ENCODE measurements around the gene PDK2.

The PDK2 gene

DNA sequence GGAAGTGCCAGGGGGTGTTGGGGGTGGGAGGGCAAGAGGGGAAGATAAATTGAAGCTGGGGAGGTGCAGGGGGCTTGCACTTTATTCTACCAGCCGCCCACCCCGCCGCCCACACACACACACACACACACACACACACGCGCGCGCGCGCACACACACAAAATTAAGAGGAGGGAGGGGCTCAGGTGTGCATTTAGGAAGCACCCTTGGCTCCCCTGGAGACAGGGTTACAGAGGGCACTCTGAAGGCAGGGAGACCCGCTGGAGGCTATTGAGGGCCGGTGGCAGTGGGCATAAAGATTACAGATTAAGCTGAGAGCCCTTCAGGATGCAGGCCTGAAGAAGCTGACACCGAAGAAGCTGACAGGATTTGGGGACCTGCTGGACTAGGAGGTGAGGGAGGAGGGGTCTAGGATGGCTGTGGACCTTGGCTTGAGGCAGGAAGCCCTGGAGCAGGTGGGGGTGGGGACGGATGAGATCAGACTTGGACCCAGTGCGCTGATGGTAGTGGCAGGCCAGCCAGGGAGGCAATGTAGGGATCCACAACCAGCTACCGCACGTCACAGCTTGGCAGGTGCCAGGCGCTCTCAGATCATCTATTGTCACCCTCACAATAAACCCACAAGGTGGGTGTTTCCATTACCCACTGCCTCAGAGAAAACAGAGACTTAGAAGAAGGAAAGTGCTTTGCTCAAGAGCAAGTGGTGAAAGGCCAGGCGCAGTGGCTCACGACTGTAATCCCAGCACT, 35.6 kb downstream of the PDK2 start:
- H3K27ac ChIP-seq (ENCODE audit: low read length), result no peak overlapping the region
- no peak overlapping the region for H2AFZ ChIP-seq (ENCODE audit: low read depth, low read length)
- no peak for ATAC-seq (ENCODE audit: insufficient read depth, low read depth)
- DNase-seq, result no peak
- no peaks in the 10 kb centered on the region for H3K4me1 ChIP-seq (ENCODE audit: insufficient read depth, low read length)
- H3K4me3 ChIP-seq (ENCODE audit: low read depth in 1 of 2, low read length in 2 of 2), result no peak overlapping the region
- peaks cover 9% of the 10 kb centered on the region; the same call in 1 of the 2 replicates for H4K20me1 ChIP-seq (ENCODE audit: insufficient read depth, low read length)
- H3K36me3 ChIP-seq (ENCODE audit: insufficient read depth, low read length), result peaks cover 12% of the 10 kb centered on the region
- no peaks in the 10 kb centered on the region for H3K9me3 ChIP-seq (ENCODE audit: insufficient read depth, low read length, severe bottlenecking)
- no peak overlapping the region for H3K4me2 ChIP-seq (ENCODE audit: insufficient read depth, low read length)
- TF ChIP-seq, protein P1, sequence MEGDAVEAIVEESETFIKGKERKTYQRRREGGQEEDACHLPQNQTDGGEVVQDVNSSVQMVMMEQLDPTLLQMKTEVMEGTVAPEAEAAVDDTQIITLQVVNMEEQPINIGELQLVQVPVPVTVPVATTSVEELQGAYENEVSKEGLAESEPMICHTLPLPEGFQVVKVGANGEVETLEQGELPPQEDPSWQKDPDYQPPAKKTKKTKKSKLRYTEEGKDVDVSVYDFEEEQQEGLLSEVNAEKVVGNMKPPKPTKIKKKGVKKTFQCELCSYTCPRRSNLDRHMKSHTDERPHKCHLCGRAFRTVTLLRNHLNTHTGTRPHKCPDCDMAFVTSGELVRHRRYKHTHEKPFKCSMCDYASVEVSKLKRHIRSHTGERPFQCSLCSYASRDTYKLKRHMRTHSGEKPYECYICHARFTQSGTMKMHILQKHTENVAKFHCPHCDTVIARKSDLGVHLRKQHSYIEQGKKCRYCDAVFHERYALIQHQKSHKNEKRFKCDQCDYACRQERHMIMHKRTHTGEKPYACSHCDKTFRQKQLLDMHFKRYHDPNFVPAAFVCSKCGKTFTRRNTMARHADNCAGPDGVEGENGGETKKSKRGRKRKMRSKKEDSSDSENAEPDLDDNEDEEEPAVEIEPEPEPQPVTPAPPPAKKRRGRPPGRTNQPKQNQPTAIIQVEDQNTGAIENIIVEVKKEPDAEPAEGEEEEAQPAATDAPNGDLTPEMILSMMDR (IDR thresholded peaks at IDR 0.05; ENCODE audit: borderline replicate concordance, extremely low read depth, low read length, poor library complexity, severe bottlenecking), result no peak
- TF ChIP-seq EZH2 (IDR thresholded peaks at IDR 0.05; ENCODE audit: borderline replicate concordance, low read depth, low read length, severe bottlenecking), result no peak
- H3K27me3 ChIP-seq (ENCODE audit: insufficient read depth, low read length, poor library complexity), result peaks cover 14% of the 10 kb centered on the region
- H3K9ac ChIP-seq (ENCODE audit: low read depth, low read length), result no peak overlapping the region
- H3K79me2 ChIP-seq (ENCODE audit: insufficient read depth, low read length), result no peaks in the 10 kb centered on the region

GRCh38 chr17:50132104-50132794, 37.1 kb downstream of the PDK2 start:
- H4K20me1 ChIP-seq (ENCODE audit: insufficient read depth, low read length), result peaks cover 15% of the 10 kb centered on the region; the same call in 1 of the 2 replicates
- no peak overlapping the region for H3K9ac ChIP-seq (ENCODE audit: low read depth, low read length)
- H3K27me3 ChIP-seq (ENCODE audit: insufficient read depth, low read length, poor library complexity), result peaks cover 12% of the 10 kb centered on the region
- no peak overlapping the region for H3K4me2 ChIP-seq (ENCODE audit: insufficient read depth, low read length)
- H3K36me3 ChIP-seq (ENCODE audit: insufficient read depth, low read length), result peaks cover 27% of the 10 kb centered on the region
- H3K27ac ChIP-seq (ENCODE audit: low read length), result no peak overlapping the region
- H3K4me1 ChIP-seq (ENCODE audit: insufficient read depth, low read length), result no peaks in the 10 kb centered on the region
- no peaks in the 10 kb centered on the region for H3K79me2 ChIP-seq (ENCODE audit: insufficient read depth, low read length)
- DNase-seq (no peak), ATAC-seq (ENCODE audit: insufficient read depth, low read depth) (peak; percentile 32; the same call in 1 of the 3 replicates)
- no peak overlapping the region for H3K4me3 ChIP-seq (ENCODE audit: low read depth in 1 of 2, low read length in 2 of 2)
- no peak overlapping the region for H2AFZ ChIP-seq (ENCODE audit: low read depth, low read length)
- H3K9me3 ChIP-seq (ENCODE audit: insufficient read depth, low read length, severe bottlenecking), result no peaks in the 10 kb centered on the region
- TF ChIP-seq, protein P1 (IDR thresholded peaks at IDR 0.05; ENCODE audit: borderline replicate concordance, extremely low read depth, low read length, poor library complexity, severe bottlenecking), result no peak
- no peak for TF ChIP-seq EZH2 (IDR thresholded peaks at IDR 0.05; ENCODE audit: borderline replicate concordance, low read depth, low read length, severe bottlenecking)

- no peak overlapping the region for H3K4me2 ChIP-seq (ENCODE audit: insufficient read depth, low read length)
- no peak overlapping the region for H3K4me3 ChIP-seq (ENCODE audit: low read depth in 1 of 2, low read length in 2 of 2)
- TF ChIP-seq, protein P1 (IDR thresholded peaks at IDR 0.05; ENCODE audit: borderline replicate concordance, extremely low read depth, low read length, poor library complexity, severe bottlenecking), result no peak
- TF ChIP-seq EZH2 (IDR thresholded peaks at IDR 0.05; ENCODE audit: borderline replicate concordance, low read depth, low read length, severe bottlenecking), result no peak
- no peak overlapping the region for H3K27ac ChIP-seq (ENCODE audit: low read length)
- no peaks in the 10 kb centered on the region for H3K4me1 ChIP-seq (ENCODE audit: insufficient read depth, low read length)
- H4K20me1 ChIP-seq (ENCODE audit: insufficient read depth, low read length), result peaks cover 22% of the 10 kb centered on the region
- H3K36me3 ChIP-seq (ENCODE audit: insufficient read depth, low read length), result peaks cover 37% of the 10 kb centered on the region
- no peak for ATAC-seq (ENCODE audit: insufficient read depth, low read depth)
- peaks cover 9% of the 10 kb centered on the region for H3K27me3 ChIP-seq (ENCODE audit: insufficient read depth, low read length, poor library complexity)
- H2AFZ ChIP-seq (ENCODE audit: low read depth, low read length), result no peak overlapping the region
- no peaks in the 10 kb centered on the region for H3K9me3 ChIP-seq (ENCODE audit: insufficient read depth, low read length, severe bottlenecking)
- H3K9ac ChIP-seq (ENCODE audit: low read depth, low read length), result no peak overlapping the region
- no peak for DNase-seq
- H3K79me2 ChIP-seq (ENCODE audit: insufficient read depth, low read length), result no peaks in the 10 kb centered on the region
Measured at GRCh38 chr17:50133028-50133768, 38.0 kb downstream of the PDK2 start.
